GM10248 (cell line): Measurements from ENCODE around the gene MLC1.

Source experiments
- CTCF ChIA-PET: fragments of 300-600 bp; sonication (Branson Sonifier 250); formaldehyde crosslinking; extraction: SDS; loops from one replicate; lab custom pipeline; 2021; ENCODE audit warnings: antibody characterized with exemption; lab: Yijun Ruan, JAX
- POLR2A ChIA-PET: fragments of 350-650 bp; sonication (Branson Sonifier 250); formaldehyde crosslinking; extraction: SDS; loops from one replicate; lab custom pipeline; 2020; ENCODE audit warnings: antibody characterized with exemption; lab: Yijun Ruan, JAX
- DNase-seq: peaks from one replicate; pipeline ENCODE4 v3.0.0; 2012; ENCODE audit errors: extremely low spot score
- CTCF ChIP-seq: IDR thresholded peaks from 2 replicates; pipeline ENCODE4 v1.5.1; 2012; ENCODE audit warnings: mild to moderate bottlenecking, low read depth; ENCODE audit errors: extremely low read depth, missing control alignments, control extremely low read depth

Gene MLC1

GRCh38 chr22:50057278-50058060 lies 27.8 kb downstream of the MLC1 start:
- POLR2A ChIA-PET, result no interaction called here
- TF ChIP-seq CTCF, result no peak
- DNase-seq, result no peak
- CTCF ChIA-PET, result no interaction called here

GRCh38 chr22:50056214-50056972 lies 28.8 kb downstream of the MLC1 start:
- TF ChIP-seq CTCF, result no peak
- POLR2A ChIA-PET, result no interaction called here
- peak; percentile 52 for DNase-seq
- CTCF ChIA-PET, result interaction anchor here (1.0 kb wide), 1 partner anchor 126 kb away, joined by 3 read pairs; no protein-coding TSS in a partner anchor

- DNase-seq, result no peak
- TF ChIP-seq CTCF, result no peak
- ChIA-PET CTCF (no interaction called here), POLR2A (no interaction called here)
These were observed 31.4 kb downstream of the MLC1 start for GRCh38 chr22:50053861-50054260.

GRCh38 chr22:50051930-50052329 lies 33.3 kb downstream of the MLC1 start:
- no peak for TF ChIP-seq CTCF
- CTCF ChIA-PET, result interaction anchor here (1.5 kb wide), 1 partner anchor 21 kb away, joined by 3 read pairs; no protein-coding TSS in a partner anchor
- POLR2A ChIA-PET, result no interaction called here
- no peak for DNase-seq

GRCh38 chr22:50049299-50050195 lies 35.7 kb downstream of the MLC1 start:
- no peak for TF ChIP-seq CTCF
- DNase-seq, result no peak
- ChIA-PET POLR2A (no interaction called here), CTCF (no interaction called here)

GRCh38 chr22:50048836-50049235 lies 36.4 kb downstream of the MLC1 start:
- ChIA-PET CTCF (no interaction called here), POLR2A (no interaction called here)
- no peak for TF ChIP-seq CTCF
- no peak for DNase-seq
